Urinary bladder (tissue), 4 donors: Measurements from ENCODE around the gene MET. TPM values are rescaled to one million over a fixed set of nuclear protein-coding genes. Genes with fewer than 3 reads are reported as not detected.

ENCODE experiments used
- DNase-seq: peaks from one replicate; pipeline ENCODE4 v3.0.0-alpha.2; 2015; ENCODE audit errors: extremely low spot score
- H3K27ac ChIP-seq: one replicate; pipeline ENCODE4 v1.5.1; 2013; ENCODE audit warnings: low read depth, mild to moderate bottlenecking, moderate library complexity
- H3K36me3 ChIP-seq: one replicate; pipeline ENCODE4 v1.6.1; 2013; ENCODE audit warnings: mild to moderate bottlenecking, moderate library complexity; ENCODE audit not compliant: insufficient read depth
- H3K4me1 ChIP-seq: one replicate; pipeline ENCODE4 v1.6.1; 2013; ENCODE audit warnings: mild to moderate bottlenecking, moderate library complexity; ENCODE audit not compliant: insufficient read depth
- H3K4me3 ChIP-seq: one replicate; pipeline ENCODE4 v1.5.1; 2013; ENCODE audit warnings: low read depth, low read length
- WGBS: extraction: QIAGEN DNeasy Blood & Tissue Kit; methylation state at CpG from one replicate; pipeline ENCODE4 v1.1.7; 2013; 5-methylcytosine and 5-hydroxymethylcytosine counted together
- polyA plus RNA-seq: library from polyadenylated mRNA; stranded (reverse); fragments of 200-250 nt; gene quantifications from one replicate; pipeline ENCODE4 v1.2.3, GENCODE V29; 2013
- total RNA-seq: library from RNA; depleted of rRNA; stranded (reverse); fragments of >200 nt; gene quantifications from one replicate; pipeline ENCODE4 v1.2.3, GENCODE V29; 2014
- donor health status: healthy with polysubstance abuse.
- donor health status: healthy.

Gene MET
- total and polyA plus RNA-seq, 2 donors = 8.0 to 24.3 TPM

DNA sequence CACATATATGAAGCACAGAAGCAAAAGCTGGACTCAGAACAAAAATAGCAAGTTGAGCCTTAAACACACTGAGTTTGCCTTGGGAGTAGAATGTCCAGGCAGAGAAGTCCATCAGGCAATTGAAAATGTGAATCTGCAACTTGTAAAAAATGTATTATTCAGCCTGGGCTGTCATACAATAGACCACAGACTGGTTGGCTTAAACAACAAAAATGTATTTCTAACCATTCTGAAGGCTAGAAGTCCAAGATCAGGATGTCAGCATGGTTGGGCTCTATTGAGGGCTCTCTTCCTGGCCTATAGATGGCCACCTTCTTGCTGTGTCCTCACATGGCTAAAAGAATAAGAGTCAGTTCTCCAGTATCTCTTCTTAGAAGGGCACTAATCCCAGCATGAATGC, 113.8 kb downstream of the MET start:
- DNase-seq = no peak
- Histone ChIP-seq H3K4me3 (no peak overlapping the region), H3K36me3 (no peaks in the 10 kb centered on the region), H3K4me1 (no peaks in the 10 kb centered on the region), H3K27ac (no peak overlapping the region)

DNA sequence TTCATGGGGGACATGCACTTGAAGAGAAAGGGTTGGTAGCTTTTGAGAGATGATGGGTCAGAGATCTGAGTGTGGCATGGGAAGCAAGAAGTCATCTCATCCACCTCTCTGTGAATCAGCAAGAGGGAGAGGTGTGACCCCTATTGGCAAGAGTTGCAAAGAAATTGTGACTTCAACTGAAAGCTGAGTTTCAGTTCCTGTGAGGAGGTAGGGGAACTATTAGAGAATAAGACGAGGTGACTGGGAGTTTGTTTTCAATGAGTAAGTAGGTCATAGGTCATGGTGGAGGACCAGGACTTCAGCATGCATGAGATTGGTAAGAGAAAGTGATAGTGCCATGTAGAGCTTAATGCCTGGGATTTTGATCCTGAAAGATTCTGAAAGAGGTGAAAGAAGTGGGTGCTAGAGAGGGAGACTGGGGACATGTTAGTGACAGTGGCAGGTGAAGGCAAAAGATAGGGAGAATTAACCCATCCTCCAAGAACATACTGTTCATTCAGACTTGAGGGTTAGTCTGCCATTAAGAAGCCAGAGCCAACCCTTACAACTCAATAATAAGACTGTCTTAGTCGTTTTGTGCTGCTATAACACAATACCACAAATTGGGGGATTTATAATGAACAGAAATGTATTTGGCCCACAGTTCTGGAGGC, 114.9 kb downstream of the MET start:
- WGBS = 64% methylated on average over 2 of the region's 2 CpGs
- DNase-seq = no peak
- H3K4me1 ChIP-seq = no peaks in the 10 kb centered on the region
- H3K27ac ChIP-seq = no peak overlapping the region
- H3K4me3 ChIP-seq = no peak overlapping the region
- no peaks in the 10 kb centered on the region for H3K36me3 ChIP-seq

DNA sequence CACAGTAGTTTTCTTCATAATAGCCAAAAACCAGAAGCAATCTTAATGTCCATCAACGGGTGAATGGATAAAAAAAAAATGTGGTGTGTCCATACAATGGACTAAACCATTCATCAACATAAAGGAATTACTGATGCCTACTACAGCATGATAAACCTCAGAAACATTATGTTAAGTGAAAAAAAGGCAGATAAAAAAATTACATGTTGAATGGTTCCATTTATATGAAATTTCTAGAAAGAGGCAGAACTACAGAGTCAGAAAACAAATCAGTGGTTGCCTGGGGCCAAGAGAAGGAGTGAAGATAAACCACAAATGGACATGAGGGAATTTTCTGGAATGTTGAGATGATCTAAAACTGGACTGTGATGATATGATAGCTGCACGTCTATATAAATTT, 115.9 kb downstream of the MET start:
- Histone ChIP-seq H3K4me1 (no peaks in the 10 kb centered on the region), H3K36me3 (no peaks in the 10 kb centered on the region), H3K4me3 (no peak overlapping the region), H3K27ac (no peak overlapping the region)
- 85% methylated on average over 2 of the region's 2 CpGs for WGBS
- no peak for DNase-seq

DNA sequence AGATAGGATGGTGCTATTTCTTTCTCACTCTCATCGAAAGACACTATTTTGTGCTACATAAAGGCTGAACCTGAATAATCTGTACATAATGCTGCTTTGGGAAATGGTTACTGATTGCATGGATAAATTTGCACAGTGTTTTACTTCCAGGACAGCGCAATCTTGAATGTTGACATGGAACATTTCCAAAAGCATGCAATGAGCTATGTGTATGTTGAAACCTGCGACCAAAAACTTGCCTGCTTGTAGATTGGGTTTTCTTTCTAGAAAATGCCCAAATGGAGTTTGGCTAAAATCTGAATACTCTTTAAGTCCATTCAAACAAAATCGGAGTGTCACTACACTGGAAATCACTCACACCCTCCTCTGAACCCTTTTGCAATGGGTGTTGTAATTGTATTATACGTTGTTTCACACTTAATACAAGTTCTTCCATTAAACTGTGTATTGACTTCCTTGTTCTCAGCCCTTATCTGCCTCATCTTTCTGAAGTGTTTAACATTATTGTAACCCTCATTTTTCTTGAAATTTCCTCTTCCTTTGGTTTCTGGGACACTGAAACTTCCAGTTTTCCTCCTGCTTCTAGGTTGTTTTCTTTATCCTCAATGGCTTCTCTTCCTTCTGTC, 116.7 kb downstream of the MET start:
- H3K36me3 ChIP-seq = no peaks in the 10 kb centered on the region
- 75% methylated on average over 5 of the region's 5 CpGs for WGBS

DNA sequence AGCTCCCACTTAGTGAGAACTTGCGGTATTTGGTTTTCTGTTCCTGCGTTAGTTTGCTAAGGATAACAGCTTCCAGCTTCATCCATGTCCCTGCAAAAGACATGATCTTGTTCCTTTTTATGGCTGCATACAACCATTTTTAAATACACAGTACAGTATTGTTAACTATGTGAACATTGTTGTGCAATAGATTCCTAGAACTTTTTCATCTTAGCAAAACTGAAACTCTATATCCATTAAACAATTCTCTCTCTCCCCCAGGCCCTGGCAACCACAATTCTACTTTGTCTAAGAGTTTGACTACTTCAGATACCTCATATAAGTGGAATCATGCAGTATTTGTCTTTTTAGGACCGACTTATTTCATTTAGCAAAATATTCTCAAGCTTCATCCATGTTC, 118.0 kb downstream of the MET start:
- 98% methylated on average over 3 of the region's 3 CpGs for WGBS
- Histone ChIP-seq H3K4me3 (no peak overlapping the region), H3K27ac (no peak overlapping the region), H3K4me1 (no peaks in the 10 kb centered on the region), H3K36me3 (no peaks in the 10 kb centered on the region)
- DNase-seq = no peak

More for the DNA sequence above, 116.7 kb downstream of the MET start:
- Histone ChIP-seq H3K4me1 (no peaks in the 10 kb centered on the region), H3K27ac (no peak overlapping the region), H3K4me3 (no peak overlapping the region)
- no peak for DNase-seq

DNA sequence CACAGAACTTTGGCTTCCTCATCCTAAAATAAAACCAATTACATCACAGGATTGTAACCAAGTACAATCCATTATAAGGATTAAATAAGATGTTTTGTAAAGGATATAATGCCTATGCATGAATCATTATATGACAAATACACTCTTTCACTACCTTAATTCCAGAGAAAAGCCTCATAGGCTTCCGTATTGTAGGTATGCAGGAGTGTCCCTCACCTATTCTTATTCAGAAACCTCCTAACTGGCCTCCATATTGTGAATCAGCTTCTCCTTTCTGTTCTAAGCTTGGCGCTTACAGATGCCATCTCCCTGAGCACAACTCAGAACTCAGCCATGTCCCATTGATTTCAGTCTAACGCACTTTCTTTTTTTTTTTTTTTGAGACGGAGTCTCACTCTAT, 120.8 kb downstream of the MET start:
- DNase-seq = no peak
- WGBS = 97% methylated on average over 4 of the region's 4 CpGs
- H3K36me3 ChIP-seq = no peaks in the 10 kb centered on the region

DNA sequence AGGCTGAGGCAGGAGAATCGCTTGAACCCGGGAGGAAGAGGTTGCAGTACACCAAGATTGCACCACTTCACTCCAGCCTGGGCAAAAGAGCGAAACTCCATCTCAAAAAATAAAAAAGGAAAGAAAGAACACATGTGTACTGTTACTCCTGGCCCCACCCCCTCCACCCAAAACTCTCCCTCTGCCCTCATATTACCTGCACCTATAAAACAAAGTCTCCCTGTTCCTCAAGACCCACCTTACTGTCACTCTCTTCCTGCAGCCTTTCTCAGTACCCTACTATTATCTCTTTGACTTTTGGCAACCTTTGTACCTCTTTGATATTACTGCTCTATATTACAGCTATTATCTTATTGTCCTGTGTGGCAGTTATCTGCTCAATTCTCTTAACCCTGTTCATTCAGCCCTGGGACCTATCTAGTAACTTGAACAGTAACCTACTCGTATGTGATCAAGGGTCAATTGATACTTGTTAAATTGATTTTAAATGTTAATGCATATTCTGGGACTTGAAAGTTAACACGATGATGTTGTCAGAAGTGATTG, 121.9 kb downstream of the MET start:
- 94% methylated on average over 5 of the region's 5 CpGs for WGBS
- Histone ChIP-seq H3K4me3 (no peak overlapping the region), H3K4me1 (no peaks in the 10 kb centered on the region), H3K27ac (no peak overlapping the region), H3K36me3 (no peaks in the 10 kb centered on the region)
- no peak for DNase-seq

More for the DNA sequence above, 120.8 kb downstream of the MET start:
- Histone ChIP-seq H3K4me3 (no peak overlapping the region), H3K27ac (no peak overlapping the region), H3K4me1 (no peaks in the 10 kb centered on the region)

DNA sequence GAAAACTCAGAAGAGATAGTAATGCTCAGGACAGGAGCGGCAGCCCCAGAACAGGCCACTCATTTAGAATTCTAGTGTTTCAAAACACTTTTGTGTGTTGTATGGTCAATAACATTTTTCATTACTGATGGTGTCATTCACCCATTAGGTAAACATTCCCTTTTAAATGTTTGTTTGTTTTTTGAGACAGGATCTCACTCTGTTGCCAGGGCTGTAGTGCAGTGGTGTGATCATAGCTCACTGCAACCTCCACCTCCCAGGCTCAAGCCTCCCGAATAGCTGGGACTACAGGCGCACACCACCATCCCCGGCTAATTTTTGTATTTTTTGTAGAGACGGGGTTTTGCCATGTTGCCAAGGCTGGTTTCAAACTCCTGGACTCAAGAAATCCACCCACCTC, 124.5 kb downstream of the MET start:
- H3K4me3 ChIP-seq = no peak overlapping the region

DNA sequence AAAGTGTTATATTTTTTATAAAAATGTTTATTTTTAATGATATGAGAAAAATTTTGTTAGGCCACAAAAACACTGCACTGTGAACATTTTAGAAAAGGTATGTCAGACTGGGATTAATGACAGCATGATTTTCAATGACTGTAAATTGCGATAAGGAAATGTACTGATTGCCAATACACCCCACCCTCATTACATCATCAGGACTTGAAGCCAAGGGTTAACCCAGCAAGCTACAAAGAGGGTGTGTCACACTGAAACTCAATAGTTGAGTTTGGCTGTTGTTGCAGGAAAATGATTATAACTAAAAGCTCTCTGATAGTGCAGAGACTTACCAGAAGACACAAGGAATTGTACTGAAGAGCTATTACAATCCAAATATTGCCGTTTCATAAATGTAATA, 125.6 kb downstream of the MET start:
- no peak overlapping the region for H3K4me3 ChIP-seq
- H3K4me1 ChIP-seq = peaks cover 1% of the 10 kb centered on the region
- no peak for DNase-seq
- WGBS = 37% methylated on average over 2 of the region's 2 CpGs
- H3K27ac ChIP-seq = no peak overlapping the region
- no peaks in the 10 kb centered on the region for H3K36me3 ChIP-seq

More for the DNA sequence above, 124.5 kb downstream of the MET start:
- H3K36me3 ChIP-seq = no peaks in the 10 kb centered on the region
- H3K27ac ChIP-seq = no peak overlapping the region
- WGBS = 96% methylated on average over 5 of the region's 5 CpGs
- no peak for DNase-seq
- peaks cover 1% of the 10 kb centered on the region for H3K4me1 ChIP-seq

DNA sequence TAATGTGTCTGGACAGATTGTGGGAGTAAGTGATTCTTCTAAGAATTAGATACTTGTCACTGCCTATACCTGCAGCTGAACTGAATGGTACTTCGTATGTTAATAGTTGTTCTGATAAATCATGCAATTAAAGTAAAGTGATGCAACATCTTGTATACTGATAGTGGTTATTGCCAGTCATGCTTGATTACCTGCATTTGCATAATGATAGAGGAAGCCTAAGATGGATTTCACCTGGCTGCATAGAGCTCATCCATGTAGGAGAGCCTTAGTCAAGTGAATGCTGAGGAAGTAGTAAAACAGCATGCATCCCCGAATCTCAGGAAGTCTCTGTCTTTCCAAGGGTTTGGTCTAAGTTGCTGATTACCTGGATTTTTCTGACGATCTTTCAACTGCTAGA, 126.2 kb downstream of the MET start:
- no peak for DNase-seq
- H3K27ac ChIP-seq = no peak overlapping the region
- H3K4me3 ChIP-seq = no peak overlapping the region
- WGBS = 77% methylated on average over 3 of the region's 3 CpGs
- H3K4me1 ChIP-seq = peaks cover 1% of the 10 kb centered on the region
- no peaks in the 10 kb centered on the region for H3K36me3 ChIP-seq

DNA sequence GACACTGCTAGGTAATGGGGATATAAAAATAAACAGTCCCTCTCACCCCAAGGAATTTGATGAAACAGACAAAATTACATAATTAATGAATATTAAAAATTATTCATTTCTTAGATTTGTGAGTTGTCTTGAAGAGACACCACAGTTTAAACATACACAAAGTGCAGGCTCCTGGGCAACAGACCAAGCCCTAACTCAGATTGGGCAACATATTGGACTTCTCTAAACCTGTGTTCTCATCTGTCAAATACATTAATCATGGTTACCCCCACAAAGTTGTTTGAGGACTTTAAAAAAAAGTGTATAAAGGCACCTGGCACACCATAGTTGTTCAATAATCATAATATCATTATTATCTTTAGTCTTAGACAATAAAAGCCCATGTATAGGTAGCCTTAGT, 127.9 kb downstream of the MET start:
- no peak overlapping the region for H3K27ac ChIP-seq
- DNase-seq = no peak
- H3K36me3 ChIP-seq = no peaks in the 10 kb centered on the region
- H3K4me3 ChIP-seq = no peak overlapping the region
- H3K4me1 ChIP-seq = peaks cover 1% of the 10 kb centered on the region

DNA sequence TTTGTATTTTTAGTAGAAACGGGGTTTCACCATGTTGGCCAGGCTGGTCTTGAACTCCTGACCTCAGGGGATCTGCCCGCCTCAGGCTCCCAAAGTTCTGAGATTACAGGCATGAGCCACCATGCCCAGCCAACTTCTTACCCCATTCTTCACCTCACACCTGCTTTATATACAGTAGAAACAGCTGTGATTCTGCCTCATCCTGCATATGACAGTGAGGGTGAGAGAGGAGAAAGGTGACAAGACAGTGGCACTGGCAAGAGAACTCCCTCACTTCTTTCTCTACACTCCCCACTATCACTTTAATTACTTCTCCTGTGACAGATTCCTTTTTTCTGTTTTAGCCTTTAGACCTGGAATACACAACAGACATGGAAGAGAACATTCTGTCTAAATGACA, 128.6 kb downstream of the MET start:
- 88% methylated on average over 2 of the region's 2 CpGs for WGBS
- DNase-seq = no peak
- Histone ChIP-seq H3K4me1 (peaks cover 1% of the 10 kb centered on the region), H3K36me3 (no peaks in the 10 kb centered on the region), H3K4me3 (no peak overlapping the region), H3K27ac (no peak overlapping the region)

DNA sequence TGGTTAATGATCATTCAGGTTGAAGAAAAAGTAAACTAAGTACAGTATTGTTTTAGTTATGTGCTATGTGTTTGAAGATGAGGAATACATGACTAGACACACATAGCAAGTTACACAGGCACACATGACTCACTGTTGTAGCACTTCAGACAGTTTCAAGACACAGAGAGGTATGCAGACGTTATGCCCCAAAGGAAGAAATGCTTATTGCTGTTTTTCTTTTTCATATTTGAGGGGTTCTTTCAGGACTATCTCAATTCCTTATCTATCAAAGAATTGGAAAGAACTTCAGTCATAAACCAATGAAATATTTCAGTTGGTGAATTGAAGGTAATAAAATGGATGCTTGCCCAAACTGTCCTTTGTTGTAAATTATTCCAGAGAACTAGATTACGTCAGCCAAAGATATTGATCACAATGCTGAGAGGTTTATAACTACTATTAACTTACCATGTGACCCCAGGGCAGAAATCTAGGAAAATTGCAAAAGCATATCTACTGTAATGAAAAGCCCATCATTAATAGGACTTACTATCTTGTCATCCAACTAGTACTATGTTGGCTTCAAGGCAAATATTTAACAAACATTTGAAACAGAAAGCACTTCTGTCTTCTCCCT, 129.2 kb downstream of the MET start:
- no peak overlapping the region for H3K4me3 ChIP-seq
- H3K4me1 ChIP-seq = peaks cover 1% of the 10 kb centered on the region
- no peak overlapping the region for H3K27ac ChIP-seq
- DNase-seq = no peak
- WGBS = 50% methylated on average over 2 of the region's 2 CpGs
- H3K36me3 ChIP-seq = no peaks in the 10 kb centered on the region

DNA sequence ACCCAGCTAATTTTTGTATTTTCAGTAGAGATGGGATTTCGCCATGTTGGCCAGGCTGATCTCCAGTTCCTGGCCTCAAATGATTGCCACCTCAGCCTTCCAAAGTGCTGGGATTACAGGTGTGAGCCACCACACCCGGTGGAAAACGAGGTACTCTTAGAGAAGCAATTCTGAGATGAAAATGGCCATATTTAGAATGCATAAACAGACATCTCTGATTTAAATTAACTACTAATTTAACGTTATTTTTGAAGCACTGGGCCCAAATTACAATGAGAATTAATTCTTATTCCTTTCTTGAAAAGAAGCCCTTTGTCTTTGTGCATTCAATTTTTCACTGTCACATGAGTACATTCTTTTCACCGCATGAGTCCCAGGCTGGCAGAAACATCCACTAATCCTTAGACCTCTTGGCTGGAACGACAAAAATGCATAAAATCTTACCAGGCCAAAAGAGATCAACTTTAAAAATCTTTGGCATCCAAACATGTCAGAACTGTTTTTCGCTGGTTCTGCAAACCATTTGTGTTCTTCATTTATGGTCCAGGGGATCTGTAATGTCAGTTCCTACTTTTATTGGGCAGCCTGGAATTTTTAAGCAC, 130.2 kb downstream of the MET start:
- no peak overlapping the region for H3K4me3 ChIP-seq
- WGBS = 62% methylated on average over 7 of the region's 7 CpGs
- DNase-seq = no peak
- no peak overlapping the region for H3K27ac ChIP-seq
- H3K4me1 ChIP-seq = peaks cover 1% of the 10 kb centered on the region
- H3K36me3 ChIP-seq = no peaks in the 10 kb centered on the region
